GM19395 (cell line): ENCODE measurements around the gene RPL3.

Source experiments
- ATAC-seq: cut with Tn5 transposase; IDR thresholded peaks from one replicate; pipeline ENCODE4 v1.9.1; 2021; ENCODE audit warnings: mild to moderate bottlenecking, moderate library complexity; ENCODE audit not compliant: unreplicated experiment

Gene RPL3

GRCh38 chr22:39301108-39301507, 18.3 kb downstream of the RPL3 start:
- no peak for ATAC-seq

GRCh38 chr22:39300186-39300830, 19.1 kb downstream of the RPL3 start:
- no peak for ATAC-seq

- ATAC-seq: no peak
These were observed 19.6 kb downstream of the RPL3 start for GRCh38 chr22:39299829-39300178.

GRCh38 chr22:39298241-39298987, 21.0 kb downstream of the RPL3 start:
- ATAC-seq: no peak

- ATAC-seq: no peak
These were observed 21.8 kb downstream of the RPL3 start for GRCh38 chr22:39297490-39298240.

- ATAC-seq: no peak
These were observed 22.4 kb downstream of the RPL3 start for GRCh38 chr22:39296981-39297489.

- ATAC-seq: no peak
These were observed 22.9 kb downstream of the RPL3 start for GRCh38 chr22:39296535-39296934.

GRCh38 chr22:39294571-39295468, 24.6 kb downstream of the RPL3 start:
- no peak for ATAC-seq

GRCh38 chr22:39293766-39294368, 25.6 kb downstream of the RPL3 start:
- no peak for ATAC-seq

GRCh38 chr22:39292561-39293074, 26.8 kb downstream of the RPL3 start:
- ATAC-seq: no peak

- ATAC-seq: no peak
These were observed 27.4 kb downstream of the RPL3 start for GRCh38 chr22:39292031-39292462.

GRCh38 chr22:39291523-39291922, 27.9 kb downstream of the RPL3 start:
- ATAC-seq: no peak

GRCh38 chr22:39290724-39291161, 28.7 kb downstream of the RPL3 start:
- ATAC-seq: no peak

GRCh38 chr22:39289975-39290720, 29.3 kb downstream of the RPL3 start:
- ATAC-seq: no peak

GRCh38 chr22:39289533-39289932, 29.9 kb downstream of the RPL3 start:
- ATAC-seq: no peak

GRCh38 chr22:39288135-39288898, 31.1 kb downstream of the RPL3 start:
- ATAC-seq: no peak

- ATAC-seq: no peak
These were observed 32.2 kb downstream of the RPL3 start for GRCh38 chr22:39287076-39287725.

- no peak for ATAC-seq
These were observed 34.4 kb downstream of the RPL3 start for GRCh38 chr22:39284983-39285382.
